Measurements from ENCODE around the gene OSBPL5.

The OSBPL5 gene

GRCh38 chr11:3197878-3198528 lies 32.9 kb upstream of the OSBPL5 start:
- DNase-seq: no peak

- DNase-seq: no peak
Observed at GRCh38 chr11:3197044-3197695, 32.1 kb upstream of the OSBPL5 start.

- no peak for DNase-seq
Observed at GRCh38 chr11:3196161-3197043, 31.3 kb upstream of the OSBPL5 start.

- DNase-seq: no peak
Observed at GRCh38 chr11:3195251-3196160, 30.4 kb upstream of the OSBPL5 start.

GRCh38 chr11:3194016-3194816 lies 29.1 kb upstream of the OSBPL5 start:
- no peak for DNase-seq

GRCh38 chr11:3193373-3194015 lies 28.4 kb upstream of the OSBPL5 start:
- no peak for DNase-seq

GRCh38 chr11:3192511-3193372 lies 27.6 kb upstream of the OSBPL5 start:
- DNase-seq: no peak

- DNase-seq: no peak
Observed at GRCh38 chr11:3191586-3192324, 26.6 kb upstream of the OSBPL5 start.

- no peak for DNase-seq
Observed at GRCh38 chr11:3190600-3190999, 25.5 kb upstream of the OSBPL5 start.

GRCh38 chr11:3189886-3190583 lies 24.9 kb upstream of the OSBPL5 start:
- DNase-seq: no peak

- DNase-seq: no peak
Observed at GRCh38 chr11:3189196-3189843, 24.2 kb upstream of the OSBPL5 start.

GRCh38 chr11:3188496-3189195 lies 23.5 kb upstream of the OSBPL5 start:
- DNase-seq: no peak

- DNase-seq: no peak
Observed at GRCh38 chr11:3186166-3186953, 21.2 kb upstream of the OSBPL5 start.

- DNase-seq: no peak
Observed at GRCh38 chr11:3184732-3185347, 19.7 kb upstream of the OSBPL5 start.

- DNase-seq: no peak
Observed at GRCh38 chr11:3183523-3183922, 18.4 kb upstream of the OSBPL5 start.

GRCh38 chr11:3182462-3182852 lies 17.3 kb upstream of the OSBPL5 start:
- no peak for DNase-seq
